Measurements from ENCODE around the gene TFE3.

TFE3 gene

DNA sequence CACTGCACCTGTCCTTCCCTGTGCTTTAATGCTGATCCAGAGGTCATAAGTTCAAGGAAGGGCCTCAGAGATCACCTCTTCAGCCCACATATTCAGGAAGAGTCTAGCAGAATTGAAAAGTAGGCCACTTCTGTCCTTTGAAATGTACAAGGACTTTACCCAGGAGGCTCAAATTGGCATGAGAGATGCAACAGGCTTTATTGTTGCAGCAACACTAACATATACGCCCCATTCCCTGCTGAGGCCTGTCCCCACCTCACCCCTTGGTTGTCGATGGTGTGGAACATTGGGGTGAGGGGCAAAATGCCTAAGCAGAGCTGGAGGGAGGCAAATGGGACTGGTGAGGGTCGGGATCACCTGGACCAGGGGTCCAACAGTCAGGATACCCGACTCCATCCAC, 27.8 kb upstream of the TFE3 start:
- Histone ChIP-seq H3K27me3 (ENCODE audit: control insufficient read depth, insufficient read depth, low read length) (no peaks in the 10 kb centered on the region), H3K36me3 (ENCODE audit: control insufficient read depth, insufficient read depth, low read length) (peaks cover 22% of the 10 kb centered on the region), H3K9ac (ENCODE audit: low read length) (no peak overlapping the region), H3K9me3 (ENCODE audit: control insufficient read depth, insufficient read depth, low read depth, low read length) (peaks cover 11% of the 10 kb centered on the region; the same call in 1 of the 2 replicates), H3K27ac (ENCODE audit: low read depth, low read length) (no peak overlapping the region), H3K4me3 (ENCODE audit: low read depth, low read length) (no peak overlapping the region; the same call in 1 of the 2 replicates), H3K4me1 (ENCODE audit: control insufficient read depth, insufficient read depth, low read length) (peaks cover 6% of the 10 kb centered on the region; the same call in 1 of the 2 replicates)

DNA sequence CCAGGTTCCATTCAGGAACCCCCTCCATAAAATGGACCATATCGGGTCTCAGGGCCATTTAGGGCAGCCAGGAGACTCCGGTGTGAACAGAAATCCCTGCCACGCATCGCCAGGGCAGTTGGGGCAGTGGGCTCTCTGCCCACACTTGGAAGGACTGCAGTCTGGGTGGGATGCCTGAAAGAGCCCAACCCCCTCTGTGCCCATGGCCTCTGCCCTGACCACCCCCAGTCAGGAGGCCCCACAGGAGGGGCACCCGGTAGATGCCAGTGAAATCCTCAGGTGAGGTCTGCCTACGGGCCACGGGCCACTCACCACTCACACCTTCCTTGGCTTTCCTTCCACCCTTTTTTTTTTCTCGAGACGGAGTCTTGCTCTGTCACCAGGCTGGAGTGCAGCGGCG, 25.9 kb upstream of the TFE3 start:
- H3K36me3 ChIP-seq (ENCODE audit: control insufficient read depth, insufficient read depth, low read length) = peaks cover 28% of the 10 kb centered on the region
- peaks cover 11% of the 10 kb centered on the region; the same call in 1 of the 2 replicates for H3K9me3 ChIP-seq (ENCODE audit: control insufficient read depth, insufficient read depth, low read depth, low read length)
- no peaks in the 10 kb centered on the region for H3K27me3 ChIP-seq (ENCODE audit: control insufficient read depth, insufficient read depth, low read length)
- no peak overlapping the region for H3K27ac ChIP-seq (ENCODE audit: low read depth, low read length)
- no peak overlapping the region for H3K4me3 ChIP-seq (ENCODE audit: low read depth, low read length)
- H3K9ac ChIP-seq (ENCODE audit: low read length) = no peak overlapping the region
- peaks cover 6% of the 10 kb centered on the region; the same call in 1 of the 2 replicates for H3K4me1 ChIP-seq (ENCODE audit: control insufficient read depth, insufficient read depth, low read length)

DNA sequence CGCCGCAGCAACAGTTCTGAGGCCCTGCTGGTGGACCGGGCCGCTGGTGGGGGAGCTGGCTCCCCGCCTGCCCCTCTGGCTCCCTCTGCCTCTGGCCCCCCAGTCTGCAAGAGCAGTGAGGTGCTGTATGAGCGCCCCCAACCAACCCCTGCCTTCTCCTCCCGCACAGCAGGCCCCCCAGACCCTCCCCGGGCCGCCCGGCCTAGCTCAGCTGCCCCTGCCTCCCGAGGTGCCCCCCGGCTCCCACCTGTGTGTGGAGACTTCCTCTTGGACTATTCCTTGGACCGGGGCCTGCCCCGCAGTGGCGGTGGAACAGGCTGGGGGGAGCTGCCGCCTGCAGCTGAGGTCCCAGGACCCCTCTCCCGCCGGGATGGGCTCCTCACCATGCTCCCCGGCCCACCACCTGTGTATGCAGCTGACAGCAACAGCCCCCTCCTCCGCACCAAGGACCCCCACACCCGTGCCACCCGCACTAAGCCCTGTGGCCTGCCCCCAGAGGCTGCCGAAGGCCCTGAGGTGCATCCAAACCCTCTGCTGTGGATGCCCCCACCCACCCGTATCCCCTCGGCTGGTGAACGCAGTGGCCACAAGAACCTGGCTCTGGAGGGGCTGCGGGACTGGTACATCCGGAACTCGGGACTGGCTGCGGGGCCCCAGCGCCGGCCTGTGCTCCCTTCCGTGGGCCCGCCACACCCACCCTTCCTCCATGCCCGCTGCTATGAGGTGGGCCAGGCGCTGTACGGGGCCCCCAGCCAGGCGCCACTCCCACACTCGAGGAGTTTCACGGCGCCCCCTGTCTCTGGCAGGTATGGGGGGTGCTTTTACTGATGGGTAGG, 24.3 kb upstream of the TFE3 start:
- no peak overlapping the region for H3K9ac ChIP-seq (ENCODE audit: low read length)
- no peaks in the 10 kb centered on the region for H3K27me3 ChIP-seq (ENCODE audit: control insufficient read depth, insufficient read depth, low read length)
- no peaks in the 10 kb centered on the region for H3K4me1 ChIP-seq (ENCODE audit: control insufficient read depth, insufficient read depth, low read length)
- H3K4me3 ChIP-seq (ENCODE audit: low read depth, low read length) = no peak overlapping the region
- H3K27ac ChIP-seq (ENCODE audit: low read depth, low read length) = no peak overlapping the region
- H3K9me3 ChIP-seq (ENCODE audit: control insufficient read depth, insufficient read depth, low read depth, low read length) = peaks cover 11% of the 10 kb centered on the region; the same call in 1 of the 2 replicates
- H3K36me3 ChIP-seq (ENCODE audit: control insufficient read depth, insufficient read depth, low read length) = peaks cover 34% of the 10 kb centered on the region

- H3K36me3 ChIP-seq (ENCODE audit: control insufficient read depth, insufficient read depth, low read length) = peaks cover 42% of the 10 kb centered on the region
- no peaks in the 10 kb centered on the region for H3K27me3 ChIP-seq (ENCODE audit: control insufficient read depth, insufficient read depth, low read length)
- H3K4me3 ChIP-seq (ENCODE audit: low read depth, low read length) = no peak overlapping the region
These were observed 23.5 kb upstream of the TFE3 start for GRCh38 chrX:49066690-49067089.

DNA sequence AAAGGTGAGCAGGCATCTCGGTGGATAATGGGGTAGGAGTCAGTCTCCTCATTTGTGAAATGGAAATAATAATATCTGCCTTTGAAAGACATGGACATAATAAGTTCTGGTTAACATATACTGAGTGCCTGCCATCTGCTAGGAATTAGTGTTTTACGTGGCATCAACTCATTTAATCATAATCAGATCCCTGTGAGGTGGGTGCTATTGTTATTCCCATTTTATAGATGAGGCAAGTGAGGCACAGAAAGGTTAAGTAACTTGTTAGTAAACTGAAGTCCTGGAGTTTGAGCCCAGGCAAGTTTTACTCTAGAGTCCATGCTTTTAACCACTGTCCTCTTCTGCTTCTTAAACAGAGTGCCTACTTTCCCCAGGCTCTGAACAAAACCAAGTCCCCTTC, 23.1 kb upstream of the TFE3 start:
- Histone ChIP-seq H3K9me3 (ENCODE audit: control insufficient read depth, insufficient read depth, low read depth, low read length) (peaks cover 6% of the 10 kb centered on the region; the same call in 1 of the 2 replicates), H3K4me3 (ENCODE audit: low read depth, low read length) (no peak overlapping the region), H3K36me3 (ENCODE audit: control insufficient read depth, insufficient read depth, low read length) (peaks cover 44% of the 10 kb centered on the region), H3K27ac (ENCODE audit: low read depth, low read length) (no peak overlapping the region), H3K27me3 (ENCODE audit: control insufficient read depth, insufficient read depth, low read length) (no peaks in the 10 kb centered on the region), H3K4me1 (ENCODE audit: control insufficient read depth, insufficient read depth, low read length) (no peaks in the 10 kb centered on the region), H3K9ac (ENCODE audit: low read length) (no peak overlapping the region)

More at GRCh38 chrX:49066690-49067089, 23.5 kb upstream of the TFE3 start:
- H3K4me1 ChIP-seq (ENCODE audit: control insufficient read depth, insufficient read depth, low read length) = no peaks in the 10 kb centered on the region
- H3K27ac ChIP-seq (ENCODE audit: low read depth, low read length) = no peak overlapping the region
- H3K9ac ChIP-seq (ENCODE audit: low read length) = no peak overlapping the region
- peaks cover 9% of the 10 kb centered on the region; the same call in 1 of the 2 replicates for H3K9me3 ChIP-seq (ENCODE audit: control insufficient read depth, insufficient read depth, low read depth, low read length)

- no peaks in the 10 kb centered on the region for H3K4me1 ChIP-seq (ENCODE audit: control insufficient read depth, insufficient read depth, low read length)
- no peak overlapping the region for H3K27ac ChIP-seq (ENCODE audit: low read depth, low read length)
- H3K27me3 ChIP-seq (ENCODE audit: control insufficient read depth, insufficient read depth, low read length) = no peaks in the 10 kb centered on the region
- H3K9ac ChIP-seq (ENCODE audit: low read length) = no peak overlapping the region
- peaks cover 44% of the 10 kb centered on the region for H3K36me3 ChIP-seq (ENCODE audit: control insufficient read depth, insufficient read depth, low read length)
- peaks cover 6% of the 10 kb centered on the region; the same call in 1 of the 2 replicates for H3K9me3 ChIP-seq (ENCODE audit: control insufficient read depth, insufficient read depth, low read depth, low read length)
- H3K4me3 ChIP-seq (ENCODE audit: low read depth, low read length) = no peak overlapping the region
These were observed 21.6 kb upstream of the TFE3 start for GRCh38 chrX:49064735-49065134.

GRCh38 chrX:49064303-49064702, 21.1 kb upstream of the TFE3 start:
- Histone ChIP-seq H3K9ac (ENCODE audit: low read length) (no peak overlapping the region), H3K27me3 (ENCODE audit: control insufficient read depth, insufficient read depth, low read length) (no peaks in the 10 kb centered on the region), H3K36me3 (ENCODE audit: control insufficient read depth, insufficient read depth, low read length) (peaks cover 44% of the 10 kb centered on the region), H3K9me3 (ENCODE audit: control insufficient read depth, insufficient read depth, low read depth, low read length) (peaks cover 6% of the 10 kb centered on the region; the same call in 1 of the 2 replicates), H3K4me1 (ENCODE audit: control insufficient read depth, insufficient read depth, low read length) (no peaks in the 10 kb centered on the region), H3K4me3 (ENCODE audit: low read depth, low read length) (no peak overlapping the region), H3K27ac (ENCODE audit: low read depth, low read length) (no peak overlapping the region)

- peaks cover 40% of the 10 kb centered on the region for H3K36me3 ChIP-seq (ENCODE audit: control insufficient read depth, insufficient read depth, low read length)
- no peaks in the 10 kb centered on the region for H3K27me3 ChIP-seq (ENCODE audit: control insufficient read depth, insufficient read depth, low read length)
- peaks cover 5% of the 10 kb centered on the region; the same call in 1 of the 2 replicates for H3K9me3 ChIP-seq (ENCODE audit: control insufficient read depth, insufficient read depth, low read depth, low read length)
- no peak overlapping the region for H3K27ac ChIP-seq (ENCODE audit: low read depth, low read length)
- H3K4me1 ChIP-seq (ENCODE audit: control insufficient read depth, insufficient read depth, low read length) = peaks cover under 1% of the 10 kb centered on the region; the same call in 1 of the 2 replicates
- H3K9ac ChIP-seq (ENCODE audit: low read length) = no peak overlapping the region
- no peak overlapping the region for H3K4me3 ChIP-seq (ENCODE audit: low read depth, low read length)
These were observed 20.6 kb upstream of the TFE3 start for GRCh38 chrX:49063715-49064114.

DNA sequence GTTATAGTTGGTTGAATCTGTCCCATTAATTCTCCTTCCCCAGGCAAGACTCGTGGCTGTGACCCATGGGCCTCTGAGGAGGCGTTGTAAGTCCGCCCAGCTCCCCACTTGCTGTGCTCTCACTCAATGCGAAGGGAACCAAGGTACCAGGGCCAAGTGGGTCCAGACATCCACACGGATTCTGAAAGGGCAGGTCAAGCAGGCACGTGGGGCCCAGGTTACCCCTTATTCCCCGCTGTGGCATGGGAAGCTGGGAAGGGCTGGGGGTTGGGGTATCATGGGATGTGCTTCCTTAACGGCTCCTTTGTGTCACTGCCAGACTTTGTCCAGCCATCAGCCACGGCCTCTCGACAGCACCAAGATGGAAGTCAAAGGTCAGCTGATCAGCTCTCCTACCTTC, 18.8 kb upstream of the TFE3 start:
- Histone ChIP-seq H3K27me3 (ENCODE audit: control insufficient read depth, insufficient read depth, low read length) (no peaks in the 10 kb centered on the region), H3K36me3 (ENCODE audit: control insufficient read depth, insufficient read depth, low read length) (peaks cover 33% of the 10 kb centered on the region)

GRCh38 chrX:49061490-49061889, 18.3 kb upstream of the TFE3 start:
- Histone ChIP-seq H3K36me3 (ENCODE audit: control insufficient read depth, insufficient read depth, low read length) (peaks cover 33% of the 10 kb centered on the region), H3K27me3 (ENCODE audit: control insufficient read depth, insufficient read depth, low read length) (no peaks in the 10 kb centered on the region), H3K9me3 (ENCODE audit: control insufficient read depth, insufficient read depth, low read depth, low read length) (peaks cover 5% of the 10 kb centered on the region; the same call in 1 of the 2 replicates), H3K27ac (ENCODE audit: low read depth, low read length) (no peak overlapping the region), H3K4me1 (ENCODE audit: control insufficient read depth, insufficient read depth, low read length) (peaks cover 5% of the 10 kb centered on the region; the same call in 1 of the 2 replicates), H3K4me3 (ENCODE audit: low read depth, low read length) (no peak overlapping the region), H3K9ac (ENCODE audit: low read length) (no peak overlapping the region)

More for the DNA sequence above, 18.8 kb upstream of the TFE3 start:
- Histone ChIP-seq H3K9ac (ENCODE audit: low read length) (no peak overlapping the region), H3K4me3 (ENCODE audit: low read depth, low read length) (no peak overlapping the region), H3K27ac (ENCODE audit: low read depth, low read length) (no peak overlapping the region), H3K9me3 (ENCODE audit: control insufficient read depth, insufficient read depth, low read depth, low read length) (peaks cover 5% of the 10 kb centered on the region; the same call in 1 of the 2 replicates), H3K4me1 (ENCODE audit: control insufficient read depth, insufficient read depth, low read length) (peaks cover 5% of the 10 kb centered on the region; the same call in 1 of the 2 replicates)

- Histone ChIP-seq H3K36me3 (ENCODE audit: control insufficient read depth, insufficient read depth, low read length) (peaks cover 28% of the 10 kb centered on the region), H3K27me3 (ENCODE audit: control insufficient read depth, insufficient read depth, low read length) (no peaks in the 10 kb centered on the region), H3K27ac (ENCODE audit: low read depth, low read length) (no peak overlapping the region), H3K9ac (ENCODE audit: low read length) (no peak overlapping the region), H3K4me3 (ENCODE audit: low read depth, low read length) (no peak overlapping the region), H3K4me1 (ENCODE audit: control insufficient read depth, insufficient read depth, low read length) (peaks cover 5% of the 10 kb centered on the region; the same call in 1 of the 2 replicates), H3K9me3 (ENCODE audit: control insufficient read depth, insufficient read depth, low read depth, low read length) (peaks cover 5% of the 10 kb centered on the region; the same call in 1 of the 2 replicates)
These were observed 17.8 kb upstream of the TFE3 start for GRCh38 chrX:49060914-49061313.

All from HUES6 (cell line).